ENCODE measurements around the gene EPHA3.

EPHA3 gene

DNA sequence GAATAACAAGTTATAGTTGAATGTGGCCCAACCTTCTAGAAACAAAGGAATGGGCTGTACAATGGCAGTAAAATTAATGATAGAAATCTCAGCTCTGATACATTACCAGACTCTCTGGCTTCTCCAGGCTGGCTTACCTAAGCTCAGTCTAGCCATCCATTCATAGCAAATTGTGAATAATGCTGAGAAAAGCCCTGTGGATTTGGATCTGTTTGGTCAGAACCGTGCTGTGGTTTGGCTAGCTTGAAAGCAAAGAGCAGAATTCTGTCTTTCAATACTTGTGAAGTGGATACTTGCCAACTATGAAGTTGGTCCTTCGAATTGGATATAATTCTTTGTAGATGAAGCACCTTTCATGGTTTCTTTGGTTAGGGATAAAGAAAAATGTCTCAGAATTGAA is 199.1 kb downstream of the EPHA3 start:
- Histone ChIP-seq H3K4me3 (ENCODE audit: low read length) (no peak overlapping the region), H3K36me3 (ENCODE audit: control insufficient read depth, insufficient read depth, low read length) (no peaks in the 10 kb centered on the region), H3K27me3 (ENCODE audit: control insufficient read depth, insufficient read depth, low read length) (no peaks in the 10 kb centered on the region), H3K9ac (ENCODE audit: low read length) (no peak overlapping the region), H3K9me3 (ENCODE audit: control insufficient read depth, low read length) (no peaks in the 10 kb centered on the region), H3K4me1 (ENCODE audit: control insufficient read depth, insufficient read depth, low read length) (no peaks in the 10 kb centered on the region)

DNA sequence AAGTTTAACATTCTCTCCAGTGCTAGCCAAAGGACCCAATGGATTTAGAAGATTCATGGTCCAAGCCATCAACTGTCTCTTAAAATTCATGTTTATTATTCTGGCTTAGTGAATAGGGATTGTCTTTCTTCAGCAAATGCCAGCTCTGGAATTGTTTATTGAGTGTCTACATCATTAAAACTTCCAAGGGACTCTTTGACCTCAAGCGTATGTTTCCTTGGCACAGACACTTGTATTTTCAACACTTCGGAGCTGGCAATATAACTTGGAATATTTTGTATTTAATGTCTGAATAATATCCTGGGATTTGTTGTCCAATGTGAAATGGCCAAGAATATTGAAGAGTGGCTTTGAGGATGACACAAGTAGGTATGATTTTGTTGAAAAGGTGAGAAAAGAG is 204.2 kb downstream of the EPHA3 start:
- no peaks in the 10 kb centered on the region for H3K4me1 ChIP-seq (ENCODE audit: control insufficient read depth, insufficient read depth, low read length)
- no peaks in the 10 kb centered on the region for H3K9me3 ChIP-seq (ENCODE audit: control insufficient read depth, low read length)
- H3K9ac ChIP-seq (ENCODE audit: low read length), result no peak overlapping the region
- H3K27me3 ChIP-seq (ENCODE audit: control insufficient read depth, insufficient read depth, low read length), result no peaks in the 10 kb centered on the region
- no peak overlapping the region for H3K4me3 ChIP-seq (ENCODE audit: low read length)
- no peaks in the 10 kb centered on the region for H3K36me3 ChIP-seq (ENCODE audit: control insufficient read depth, insufficient read depth, low read length)

DNA sequence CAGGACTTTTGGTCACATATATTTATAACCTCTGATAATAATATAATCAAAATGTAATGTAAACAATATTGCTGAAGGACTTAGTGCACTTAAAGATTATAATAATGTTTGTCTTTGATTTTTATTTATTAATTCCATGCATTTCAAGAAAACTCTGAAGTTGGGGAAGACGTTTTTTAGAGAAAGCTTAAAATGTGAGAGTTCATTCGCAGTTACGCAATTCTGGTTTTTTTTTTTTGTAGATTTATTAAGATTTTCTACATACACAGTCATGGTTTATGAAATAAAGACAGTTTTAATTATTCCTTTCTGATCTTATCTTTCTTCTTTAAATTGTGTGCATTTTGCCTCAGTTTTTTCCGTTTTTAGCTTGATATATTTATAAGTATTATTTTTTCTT is 204.7 kb downstream of the EPHA3 start:
- Histone ChIP-seq H3K4me3 (ENCODE audit: low read length) (no peak overlapping the region), H3K4me1 (ENCODE audit: control insufficient read depth, insufficient read depth, low read length) (no peaks in the 10 kb centered on the region), H3K36me3 (ENCODE audit: control insufficient read depth, insufficient read depth, low read length) (no peaks in the 10 kb centered on the region), H3K9me3 (ENCODE audit: control insufficient read depth, low read length) (no peaks in the 10 kb centered on the region), H3K9ac (ENCODE audit: low read length) (no peak overlapping the region), H3K27me3 (ENCODE audit: control insufficient read depth, insufficient read depth, low read length) (no peaks in the 10 kb centered on the region)

DNA sequence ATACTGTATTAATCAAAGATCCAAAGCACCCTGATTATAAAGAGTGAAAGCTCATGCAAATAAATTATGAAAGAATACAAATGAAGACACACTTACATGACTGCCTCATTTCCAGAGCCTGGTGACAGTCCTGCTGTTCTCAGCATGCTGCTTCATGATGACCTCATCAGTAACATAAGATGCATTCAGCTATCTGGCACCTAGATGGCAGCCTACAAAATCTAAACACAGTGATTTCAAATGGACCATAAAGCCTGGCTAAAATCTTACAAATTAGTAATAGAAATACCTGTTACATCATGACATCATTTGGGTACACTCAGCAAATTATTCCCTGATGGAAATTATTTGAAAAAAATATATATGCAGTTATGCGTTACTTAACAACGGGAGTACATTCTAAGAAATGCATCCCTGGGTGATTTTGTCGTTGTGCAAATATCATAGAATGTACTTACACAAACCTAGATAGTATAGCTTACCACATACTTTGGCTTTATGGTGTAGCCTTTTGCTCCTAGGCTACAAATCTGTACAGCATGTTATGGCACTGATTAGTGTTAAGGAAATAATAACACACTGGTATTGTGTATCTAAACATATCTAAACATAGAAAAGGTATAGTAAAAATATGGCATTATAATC is 207.2 kb downstream of the EPHA3 start:
- Histone ChIP-seq H3K4me1 (ENCODE audit: control insufficient read depth, insufficient read depth, low read length) (no peaks in the 10 kb centered on the region), H3K36me3 (ENCODE audit: control insufficient read depth, insufficient read depth, low read length) (no peaks in the 10 kb centered on the region), H3K9me3 (ENCODE audit: control insufficient read depth, low read length) (no peaks in the 10 kb centered on the region), H3K27me3 (ENCODE audit: control insufficient read depth, insufficient read depth, low read length) (no peaks in the 10 kb centered on the region), H3K4me3 (ENCODE audit: low read length) (no peak overlapping the region), H3K9ac (ENCODE audit: low read length) (no peak overlapping the region)

DNA sequence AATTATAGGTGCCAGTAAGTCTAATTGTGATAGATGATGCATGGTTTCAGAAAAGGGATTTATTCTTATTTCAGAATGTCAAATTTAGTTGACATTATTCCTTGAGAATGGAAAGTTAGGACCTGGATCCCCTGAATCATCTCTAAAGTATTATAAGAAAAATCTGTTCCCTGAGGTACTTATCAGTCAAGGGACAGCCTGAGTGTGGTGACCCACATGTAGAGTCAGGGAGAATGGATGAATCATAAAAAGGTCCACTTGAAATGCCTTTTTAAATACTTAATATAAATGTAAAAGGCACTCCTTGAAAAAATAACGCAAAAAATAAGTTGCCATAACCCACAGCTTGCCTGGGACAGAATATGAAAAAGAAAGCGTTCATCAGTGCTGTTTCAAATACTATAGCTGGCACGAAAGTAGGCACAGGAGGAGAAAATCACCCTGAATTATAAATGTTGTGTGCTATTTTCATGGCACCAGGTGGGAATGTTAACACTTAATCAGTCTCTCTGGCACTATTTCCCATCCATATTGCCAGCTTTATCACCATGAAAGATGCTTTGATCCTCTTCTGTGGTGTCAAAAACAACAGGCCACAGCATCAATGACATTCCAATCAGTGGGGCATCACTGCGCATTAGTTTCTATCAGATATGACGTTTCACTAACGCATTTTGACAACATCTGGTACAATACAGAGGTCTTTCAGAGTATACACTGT is 208.5 kb downstream of the EPHA3 start:
- Histone ChIP-seq H3K9ac (ENCODE audit: low read length) (no peak overlapping the region), H3K36me3 (ENCODE audit: control insufficient read depth, insufficient read depth, low read length) (no peaks in the 10 kb centered on the region), H3K4me3 (ENCODE audit: low read length) (no peak overlapping the region), H3K27me3 (ENCODE audit: control insufficient read depth, insufficient read depth, low read length) (no peaks in the 10 kb centered on the region), H3K4me1 (ENCODE audit: control insufficient read depth, insufficient read depth, low read length) (no peaks in the 10 kb centered on the region), H3K9me3 (ENCODE audit: control insufficient read depth, low read length) (no peaks in the 10 kb centered on the region)

DNA sequence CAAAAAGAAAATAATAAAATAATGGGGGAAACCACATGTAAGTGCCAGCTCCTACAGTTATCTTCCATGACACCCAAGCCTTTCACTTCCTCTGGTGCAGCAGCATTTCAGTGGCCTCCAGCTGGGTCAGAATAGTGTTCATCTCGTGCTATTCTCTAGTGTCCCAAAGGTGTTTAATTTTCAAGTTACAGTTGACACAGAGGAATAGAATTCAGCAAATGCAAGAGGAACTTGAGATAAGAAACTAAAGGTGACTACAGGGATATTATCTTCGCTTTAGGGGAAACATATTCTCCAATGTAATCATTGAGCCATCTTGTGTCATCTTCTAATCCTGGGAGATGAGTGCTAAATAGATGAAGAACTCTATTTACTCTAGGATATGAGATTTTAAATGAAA is 212.8 kb downstream of the EPHA3 start:
- Histone ChIP-seq H3K4me3 (ENCODE audit: low read length) (no peak overlapping the region), H3K9me3 (ENCODE audit: control insufficient read depth, low read length) (no peaks in the 10 kb centered on the region), H3K4me1 (ENCODE audit: control insufficient read depth, insufficient read depth, low read length) (no peaks in the 10 kb centered on the region), H3K36me3 (ENCODE audit: control insufficient read depth, insufficient read depth, low read length) (no peaks in the 10 kb centered on the region), H3K27me3 (ENCODE audit: control insufficient read depth, insufficient read depth, low read length) (no peaks in the 10 kb centered on the region), H3K9ac (ENCODE audit: low read length) (no peak overlapping the region)

DNA sequence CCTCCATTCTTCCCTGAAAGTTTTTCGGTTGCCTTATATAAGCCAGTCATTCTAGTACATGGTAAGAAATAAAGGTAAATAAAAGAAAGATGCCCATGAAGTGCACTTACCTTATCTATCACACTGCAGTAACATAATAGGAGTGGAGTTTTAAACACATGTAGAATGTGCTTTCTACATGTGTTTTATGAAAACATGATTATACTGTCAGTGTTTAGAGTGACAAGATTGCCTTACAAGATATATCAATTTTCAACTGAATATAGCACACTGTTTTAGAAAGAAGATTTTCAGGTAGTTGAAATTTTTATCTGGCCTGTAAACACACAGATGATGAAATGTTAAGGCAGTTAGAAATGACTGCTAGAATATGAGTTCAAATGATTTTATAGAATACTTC is 219.6 kb downstream of the EPHA3 start:
- Histone ChIP-seq H3K9me3 (ENCODE audit: control insufficient read depth, low read length) (no peaks in the 10 kb centered on the region), H3K4me3 (ENCODE audit: low read length) (no peak overlapping the region), H3K9ac (ENCODE audit: low read length) (no peak overlapping the region), H3K4me1 (ENCODE audit: control insufficient read depth, insufficient read depth, low read length) (no peaks in the 10 kb centered on the region), H3K27me3 (ENCODE audit: control insufficient read depth, insufficient read depth, low read length) (no peaks in the 10 kb centered on the region), H3K36me3 (ENCODE audit: control insufficient read depth, insufficient read depth, low read length) (no peaks in the 10 kb centered on the region)

DNA sequence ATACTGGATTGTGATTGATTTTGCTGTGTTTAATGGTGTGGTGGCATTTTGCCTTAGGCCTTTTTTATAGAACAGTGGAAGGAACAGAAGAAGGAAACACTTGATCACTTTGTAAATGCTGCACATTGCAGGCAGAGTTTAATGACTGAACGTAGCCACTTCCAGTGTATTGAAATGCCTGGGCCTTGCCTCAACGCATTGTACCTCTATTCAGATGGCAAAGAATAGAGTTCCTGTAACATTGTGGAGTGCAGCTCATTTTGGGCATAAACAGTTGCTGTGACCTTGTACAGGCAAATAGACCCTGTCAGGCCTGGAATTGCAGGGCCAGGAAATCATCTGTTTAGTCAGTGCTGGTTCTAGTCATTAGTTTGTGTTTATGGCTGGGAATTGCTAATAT is 225.0 kb downstream of the EPHA3 start:
- no peak overlapping the region for H3K4me3 ChIP-seq (ENCODE audit: low read length)
- no peaks in the 10 kb centered on the region for H3K27me3 ChIP-seq (ENCODE audit: control insufficient read depth, insufficient read depth, low read length)
- no peaks in the 10 kb centered on the region for H3K9me3 ChIP-seq (ENCODE audit: control insufficient read depth, low read length)
- H3K4me1 ChIP-seq (ENCODE audit: control insufficient read depth, insufficient read depth, low read length), result no peaks in the 10 kb centered on the region
- no peak overlapping the region for H3K9ac ChIP-seq (ENCODE audit: low read length)
- no peaks in the 10 kb centered on the region for H3K36me3 ChIP-seq (ENCODE audit: control insufficient read depth, insufficient read depth, low read length)

DNA sequence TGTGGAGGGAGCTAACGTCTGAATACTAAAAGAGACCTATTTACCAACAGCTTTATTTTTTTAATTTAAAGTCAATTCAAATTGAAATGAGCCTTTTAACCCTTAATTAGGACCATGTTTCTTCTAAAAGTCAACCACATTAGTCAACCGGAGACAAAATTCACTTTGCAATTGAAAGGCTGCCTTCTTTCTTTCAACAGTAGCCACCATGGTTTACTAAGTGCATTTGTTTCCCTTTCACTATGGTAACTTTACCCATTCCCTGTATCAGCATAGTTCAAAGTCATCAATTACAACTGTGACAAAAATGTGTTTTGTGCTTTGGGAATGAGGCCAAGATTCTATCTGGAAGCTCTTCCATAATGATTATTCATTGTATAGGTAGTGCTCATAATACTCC is 225.4 kb downstream of the EPHA3 start:
- Histone ChIP-seq H3K9me3 (ENCODE audit: control insufficient read depth, low read length) (no peaks in the 10 kb centered on the region), H3K27me3 (ENCODE audit: control insufficient read depth, insufficient read depth, low read length) (no peaks in the 10 kb centered on the region), H3K4me1 (ENCODE audit: control insufficient read depth, insufficient read depth, low read length) (no peaks in the 10 kb centered on the region), H3K4me3 (ENCODE audit: low read length) (no peak overlapping the region), H3K9ac (ENCODE audit: low read length) (no peak overlapping the region), H3K36me3 (ENCODE audit: control insufficient read depth, insufficient read depth, low read length) (no peaks in the 10 kb centered on the region)

DNA sequence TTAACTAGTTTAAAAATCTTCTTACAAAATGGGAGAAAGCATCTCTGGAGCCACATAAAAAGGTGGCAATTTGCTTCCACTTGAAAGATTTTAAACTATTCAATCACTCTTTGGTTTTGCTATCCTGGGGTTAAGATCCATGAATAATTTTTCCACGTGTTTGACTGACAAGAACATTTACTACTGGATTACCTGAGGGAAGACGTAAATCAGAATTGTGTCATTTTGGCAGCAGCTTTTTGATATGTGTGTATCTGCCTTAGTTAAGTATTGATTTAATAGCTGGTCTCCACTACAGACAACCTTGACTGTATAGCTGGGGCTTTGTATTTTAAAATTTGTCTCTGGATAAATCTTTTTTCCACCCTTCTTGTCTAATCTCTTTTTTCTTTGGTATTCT is 228.3 kb downstream of the EPHA3 start:
- H3K4me1 ChIP-seq (ENCODE audit: control insufficient read depth, insufficient read depth, low read length), result no peaks in the 10 kb centered on the region
- H3K36me3 ChIP-seq (ENCODE audit: control insufficient read depth, insufficient read depth, low read length), result no peaks in the 10 kb centered on the region
- no peaks in the 10 kb centered on the region for H3K27me3 ChIP-seq (ENCODE audit: control insufficient read depth, insufficient read depth, low read length)
- H3K9me3 ChIP-seq (ENCODE audit: control insufficient read depth, low read length), result no peaks in the 10 kb centered on the region
- no peak overlapping the region for H3K9ac ChIP-seq (ENCODE audit: low read length)
- H3K4me3 ChIP-seq (ENCODE audit: low read length), result no peak overlapping the region

DNA sequence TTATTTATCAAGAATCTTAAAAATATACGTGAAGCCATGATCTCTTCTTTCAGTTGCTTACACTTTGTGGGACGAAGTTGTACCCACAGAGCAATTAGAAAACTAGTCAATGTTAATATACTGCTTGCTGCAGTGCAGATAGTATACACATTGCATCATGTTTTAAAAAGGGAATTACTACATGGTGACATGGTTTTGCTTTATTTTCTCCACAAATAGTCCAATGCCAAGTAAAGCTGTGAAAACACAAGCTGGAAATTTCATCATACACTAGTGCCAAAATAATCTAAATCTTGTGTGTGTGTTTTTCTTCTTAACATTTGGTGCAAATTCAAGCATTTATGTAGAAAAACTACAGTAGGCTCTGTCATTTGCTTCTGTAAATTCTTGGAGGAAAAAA is 233.0 kb downstream of the EPHA3 start:
- H3K27me3 ChIP-seq (ENCODE audit: control insufficient read depth, insufficient read depth, low read length), result no peaks in the 10 kb centered on the region
- H3K4me3 ChIP-seq (ENCODE audit: low read length), result no peak overlapping the region

DNA sequence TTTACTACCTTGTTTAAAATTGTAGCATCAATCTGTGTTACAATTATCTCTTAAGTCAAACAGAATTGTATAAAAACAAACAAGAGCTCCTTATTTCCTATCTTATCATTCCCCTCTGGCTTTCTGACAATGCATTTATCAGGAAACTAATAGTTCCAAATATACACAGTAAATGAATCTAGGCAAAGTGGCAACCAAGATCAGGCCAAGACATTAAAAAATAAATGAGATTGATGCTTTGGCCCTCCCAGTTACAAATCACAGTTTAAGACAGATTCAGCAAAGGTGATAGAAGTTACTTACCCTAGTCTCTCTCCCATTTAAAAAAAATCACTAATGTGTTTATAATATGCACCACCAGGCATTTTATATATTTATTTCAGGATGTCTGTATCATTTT is 236.7 kb downstream of the EPHA3 start:
- Histone ChIP-seq H3K4me1 (ENCODE audit: control insufficient read depth, insufficient read depth, low read length) (no peaks in the 10 kb centered on the region), H3K9ac (ENCODE audit: low read length) (no peak overlapping the region), H3K9me3 (ENCODE audit: control insufficient read depth, low read length) (no peaks in the 10 kb centered on the region), H3K27me3 (ENCODE audit: control insufficient read depth, insufficient read depth, low read length) (no peaks in the 10 kb centered on the region), H3K36me3 (ENCODE audit: control insufficient read depth, insufficient read depth, low read length) (no peaks in the 10 kb centered on the region), H3K4me3 (ENCODE audit: low read length) (no peak overlapping the region)

More for the DNA sequence above, 233.0 kb downstream of the EPHA3 start:
- H3K4me1 ChIP-seq (ENCODE audit: control insufficient read depth, insufficient read depth, low read length), result no peaks in the 10 kb centered on the region
- no peak overlapping the region for H3K9ac ChIP-seq (ENCODE audit: low read length)
- no peaks in the 10 kb centered on the region for H3K36me3 ChIP-seq (ENCODE audit: control insufficient read depth, insufficient read depth, low read length)
- no peaks in the 10 kb centered on the region for H3K9me3 ChIP-seq (ENCODE audit: control insufficient read depth, low read length)

All from mucosa of stomach (tissue), 1 donor.